ENCODE results near the gene RHBDF2.

The RHBDF2 gene

DNA sequence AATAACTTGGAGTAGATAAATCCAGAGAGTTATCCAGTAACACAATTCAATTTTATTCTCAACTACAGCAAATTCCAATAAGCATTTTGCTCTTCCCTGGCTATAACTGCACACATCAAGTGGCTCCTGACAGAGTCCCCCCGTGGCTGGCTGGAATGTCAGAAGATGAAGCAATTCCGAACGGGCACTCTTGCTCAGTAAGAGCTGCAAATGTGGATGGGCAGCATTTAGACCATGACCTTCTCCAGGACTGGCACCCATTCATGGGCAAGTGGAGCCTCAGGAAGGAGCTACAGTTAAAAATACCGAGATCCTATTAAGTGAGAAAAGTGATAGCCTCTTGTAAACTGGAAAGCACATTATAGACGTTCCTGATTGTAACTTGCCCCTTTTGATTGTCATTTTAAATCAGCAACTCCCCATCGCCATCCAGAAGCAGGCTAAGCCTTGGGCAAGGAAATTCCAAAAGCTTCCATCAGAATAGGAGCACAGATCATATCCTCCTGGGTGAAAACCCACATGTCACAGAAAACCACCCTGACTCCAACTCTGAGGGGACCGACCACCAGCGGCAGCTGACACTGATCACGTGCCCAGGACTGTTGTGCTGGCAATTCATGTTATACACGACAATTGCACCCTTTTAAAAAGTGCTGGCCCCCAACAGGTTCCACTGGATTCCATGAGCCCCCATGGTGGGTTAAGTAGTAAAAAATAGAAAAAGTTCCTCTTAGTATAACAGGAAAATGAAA is 55.4 kb downstream of the RHBDF2 start:
- DNase-seq (ENCODE audit: low read depth, low spot score) = no peak
- peak overlapping the region; percentile 65 for H3K27ac ChIP-seq

- no peak overlapping the region for H3K27ac ChIP-seq
- DNase-seq (ENCODE audit: low read depth, low spot score) = no peak
These were observed 56.5 kb downstream of the RHBDF2 start for GRCh38 chr17:76444518-76445311.

DNA sequence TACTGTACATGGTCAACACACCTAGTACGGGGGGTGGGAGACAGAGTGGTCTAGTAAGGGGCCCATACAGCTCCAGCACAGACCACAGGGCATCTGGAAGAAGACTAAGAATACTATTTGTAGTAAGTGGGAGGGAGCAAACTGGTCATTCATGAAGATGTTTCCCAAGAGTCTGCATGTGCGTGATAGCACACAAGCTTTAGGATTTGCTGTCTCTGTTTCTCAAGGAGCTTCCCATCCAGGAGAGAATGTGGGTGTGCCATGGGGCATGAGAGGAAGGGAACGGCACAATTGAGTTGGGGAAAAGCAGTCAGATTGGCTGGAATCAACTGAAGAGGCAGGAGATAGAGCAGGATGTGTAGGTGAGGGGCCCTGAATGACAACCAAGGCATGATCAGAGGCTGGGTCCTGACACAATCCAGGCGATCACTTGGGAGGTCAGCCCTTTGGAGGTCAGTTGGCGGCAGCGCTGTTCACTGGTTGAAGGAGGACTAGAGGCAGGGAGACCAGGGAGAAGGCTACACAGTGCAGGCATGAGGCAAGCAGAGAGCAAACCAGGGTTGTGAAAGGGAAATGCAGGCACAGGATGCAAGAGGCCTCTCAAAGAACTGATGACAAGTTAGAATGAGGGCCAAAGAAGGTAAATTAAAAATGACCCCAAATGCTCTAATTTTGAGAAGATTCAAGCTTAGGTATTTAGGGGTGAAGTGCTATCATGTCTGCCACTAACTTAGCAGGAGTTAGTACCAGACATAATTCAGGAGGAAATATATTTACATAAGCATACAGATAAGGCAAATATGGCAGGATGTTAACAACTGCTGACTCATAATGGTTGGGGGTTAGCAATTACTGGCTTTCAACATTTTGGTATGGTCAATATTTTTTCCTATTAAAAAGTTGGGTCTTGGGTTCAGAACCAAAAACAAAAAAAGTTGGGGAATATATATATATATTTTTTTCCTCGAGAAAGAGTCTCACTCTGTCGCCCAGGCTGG is 58.6 kb downstream of the RHBDF2 start:
- no peak for DNase-seq (ENCODE audit: low read depth, low spot score)
- H3K27ac ChIP-seq = no peak overlapping the region

GRCh38 chr17:76441686-76442340 is 59.4 kb downstream of the RHBDF2 start:
- H3K27ac ChIP-seq = no peak overlapping the region
- no peak for DNase-seq (ENCODE audit: low read depth, low spot score)

- H3K27ac ChIP-seq = no peak overlapping the region
- no peak for DNase-seq (ENCODE audit: low read depth, low spot score)
These were observed 60.4 kb downstream of the RHBDF2 start for GRCh38 chr17:76440751-76441362.

- DNase-seq (ENCODE audit: low read depth, low spot score) = no peak
- no peak overlapping the region for H3K27ac ChIP-seq
These were observed 61.8 kb downstream of the RHBDF2 start for GRCh38 chr17:76439314-76439928.

- no peak for DNase-seq (ENCODE audit: low read depth, low spot score)
- no peak overlapping the region for H3K27ac ChIP-seq
These were observed 62.3 kb downstream of the RHBDF2 start for GRCh38 chr17:76438906-76439305.

DNA sequence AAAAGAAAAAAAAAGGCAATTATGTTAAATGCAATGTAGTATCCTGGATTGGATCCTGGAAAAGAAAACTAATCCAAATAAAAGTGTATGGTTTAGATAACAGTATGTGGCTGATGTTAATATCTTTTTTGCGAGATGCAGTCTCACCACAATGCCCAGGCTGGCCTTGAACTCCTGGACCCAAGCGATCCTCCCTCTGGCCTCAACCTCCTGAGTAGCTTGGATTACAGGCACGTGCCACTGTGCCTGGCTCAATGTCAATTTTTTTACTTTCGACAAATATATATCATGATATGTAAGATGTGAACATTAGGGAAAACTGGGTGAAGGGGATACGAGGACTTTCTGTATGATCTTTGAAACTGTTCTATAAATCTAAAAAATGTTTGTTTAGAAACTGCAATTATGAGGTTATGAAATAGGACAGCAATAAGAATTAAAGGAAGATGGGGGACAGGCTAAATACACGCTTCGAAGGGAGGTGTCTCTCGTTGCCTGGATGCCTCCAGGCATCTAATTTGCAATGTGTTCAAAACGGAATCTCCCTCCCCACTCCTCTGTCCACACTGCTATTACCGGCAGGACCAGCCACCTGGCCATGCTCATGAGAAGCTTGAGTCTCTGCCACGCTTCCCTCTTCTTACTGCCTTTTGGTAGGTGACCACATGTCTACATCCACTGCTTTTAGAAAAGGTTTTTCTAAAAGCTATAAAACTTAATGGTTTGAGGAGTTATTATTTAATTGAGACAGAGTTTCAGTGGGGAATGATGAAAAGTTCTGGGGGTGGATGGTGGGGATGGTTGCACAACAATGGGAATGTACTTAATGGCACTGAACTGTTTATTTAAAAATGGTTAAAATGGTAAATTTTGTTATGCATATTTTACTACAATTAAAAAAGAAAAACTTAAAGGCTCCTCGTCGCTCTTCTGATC is 63.5 kb downstream of the RHBDF2 start:
- H3K27ac ChIP-seq = no peak overlapping the region
- no peak for DNase-seq (ENCODE audit: low read depth, low spot score)

- DNase-seq (ENCODE audit: low read depth, low spot score) = no peak
These were observed 65.5 kb downstream of the RHBDF2 start for GRCh38 chr17:76435751-76436150.

GRCh38 chr17:76434870-76435269 is 66.4 kb downstream of the RHBDF2 start:
- DNase-seq (ENCODE audit: low read depth, low spot score) = no peak
- H3K27ac ChIP-seq = no peak overlapping the region

More at GRCh38 chr17:76435751-76436150, 65.5 kb downstream of the RHBDF2 start:
- H3K27ac ChIP-seq = no peak overlapping the region

DNA sequence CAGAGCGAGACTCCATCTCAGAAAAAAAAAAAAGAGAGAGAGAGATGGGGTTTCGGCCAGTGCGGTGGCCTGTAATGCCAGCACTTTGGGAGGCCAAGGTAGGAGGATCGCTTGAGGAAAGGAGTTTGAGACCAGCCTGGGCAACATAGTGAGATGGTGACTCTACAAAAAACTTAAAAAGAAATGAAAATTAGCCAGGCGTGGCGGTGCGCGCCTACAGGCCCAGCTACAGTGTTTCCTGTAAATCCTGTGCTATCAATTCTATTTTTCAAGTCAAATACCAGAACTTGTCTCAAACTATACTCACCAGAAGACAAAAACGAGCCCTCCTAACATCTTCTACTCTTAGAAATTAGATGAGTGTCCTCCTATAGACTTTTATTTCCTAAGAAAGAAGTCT is 67.5 kb downstream of the RHBDF2 start:
- H3K27ac ChIP-seq = no peak overlapping the region
- no peak for DNase-seq (ENCODE audit: low read depth, low spot score)

GRCh38 chr17:76432712-76433336 is 68.4 kb downstream of the RHBDF2 start:
- DNase-seq (ENCODE audit: low read depth, low spot score) = no peak
- H3K27ac ChIP-seq = no peak overlapping the region

DNA sequence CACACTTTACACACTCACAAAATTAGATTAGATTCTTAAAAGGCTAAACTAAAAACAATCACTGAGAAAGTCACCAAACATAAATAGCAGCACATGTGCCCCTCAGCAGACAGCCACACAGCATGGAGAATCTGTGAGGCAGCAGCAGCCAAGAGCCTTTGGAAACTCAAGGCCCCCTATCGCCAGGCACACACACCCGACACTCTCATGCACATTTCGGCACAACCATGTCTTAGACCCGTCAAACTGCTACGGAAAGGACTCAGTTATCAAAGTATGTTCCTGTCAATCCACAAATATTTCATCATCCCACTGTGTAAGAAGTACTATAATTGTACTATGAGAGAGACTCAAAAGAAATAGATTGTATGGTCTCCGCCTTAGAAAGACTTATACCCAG is 69.2 kb downstream of the RHBDF2 start:
- DNase-seq (ENCODE audit: low read depth, low spot score) = no peak
- H3K27ac ChIP-seq = no peak overlapping the region

DNA sequence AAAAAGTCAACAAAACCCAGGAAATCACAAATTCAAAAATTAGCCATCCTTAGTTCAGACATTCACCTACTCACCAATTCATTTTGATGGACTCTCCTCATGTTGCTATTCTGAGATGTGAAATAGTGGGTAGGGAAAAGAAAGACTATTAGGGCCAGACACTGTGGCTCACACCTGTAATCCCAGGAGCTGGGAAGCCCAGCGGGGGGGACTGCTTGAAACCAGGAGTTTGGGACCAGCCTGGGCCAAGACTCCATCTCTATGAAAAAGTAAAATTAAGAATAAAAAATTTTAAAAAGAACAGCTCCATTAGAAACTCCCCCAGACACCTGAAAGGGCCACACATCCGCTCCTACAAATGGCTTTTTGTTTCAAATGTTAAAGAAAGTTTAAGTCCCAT is 69.7 kb downstream of the RHBDF2 start:
- H3K27ac ChIP-seq = no peak overlapping the region
- no peak for DNase-seq (ENCODE audit: low read depth, low spot score)

DNA sequence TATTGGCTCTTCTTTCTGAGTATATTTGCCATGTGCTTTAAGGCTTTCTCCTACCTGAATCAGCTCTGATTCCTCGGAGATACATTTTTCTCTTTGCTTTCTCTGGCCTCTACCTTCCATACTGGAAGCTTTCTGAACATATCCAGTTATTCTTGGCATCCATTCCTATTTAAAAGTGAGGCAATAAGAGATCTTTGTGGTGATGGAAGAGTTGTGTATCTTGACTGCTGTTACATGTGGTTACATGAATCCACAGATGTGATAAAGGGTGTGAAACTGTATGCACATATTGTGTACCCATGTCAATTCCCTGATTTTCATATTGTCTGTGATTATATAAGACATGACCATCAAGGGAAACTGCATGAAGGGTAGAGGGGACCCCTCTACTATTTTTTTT is 72.7 kb downstream of the RHBDF2 start:
- no peak for DNase-seq (ENCODE audit: low read depth, low spot score)
- H3K27ac ChIP-seq = no peak overlapping the region

DNA sequence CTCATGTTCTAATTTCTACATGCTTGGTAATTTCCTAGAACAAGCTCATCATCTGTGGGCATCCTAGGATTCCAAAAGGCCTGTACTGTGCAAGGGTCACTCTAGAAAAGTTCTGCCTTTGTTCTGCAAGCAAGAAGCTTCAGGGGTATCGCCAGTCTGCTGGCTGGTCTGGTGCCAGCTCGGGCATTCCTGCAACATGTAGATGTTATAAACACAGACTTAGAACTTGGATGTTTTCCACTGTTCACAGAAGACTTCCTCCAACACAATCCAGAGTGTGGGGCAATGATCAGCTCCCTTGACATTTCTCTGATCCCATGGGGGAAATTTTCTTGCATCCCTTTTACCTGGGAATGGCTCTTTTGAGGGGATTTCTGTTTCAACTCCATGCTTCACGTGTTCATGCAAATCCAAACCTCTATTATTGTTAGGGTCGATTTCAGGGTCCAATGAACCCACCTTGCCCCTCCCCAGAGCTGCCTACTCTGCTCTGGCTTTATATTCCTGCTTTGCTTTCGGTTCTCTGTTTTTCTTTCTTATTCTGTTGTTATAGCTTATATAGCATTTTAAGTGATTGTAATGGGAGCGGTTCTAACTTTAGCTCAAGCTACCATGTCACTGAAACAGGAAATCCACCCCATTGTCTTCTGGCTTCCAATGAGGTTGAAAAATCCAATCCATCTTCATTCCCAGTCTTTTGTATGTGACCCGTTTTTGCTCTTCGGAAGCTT is 73.6 kb downstream of the RHBDF2 start:
- no peak overlapping the region for H3K27ac ChIP-seq
- DNase-seq (ENCODE audit: low read depth, low spot score) = no peak

GRCh38 chr17:76426853-76427252 is 74.4 kb downstream of the RHBDF2 start:
- H3K27ac ChIP-seq = no peak overlapping the region

More at GRCh38 chr17:76426853-76427252, 74.4 kb downstream of the RHBDF2 start:
- no peak for DNase-seq (ENCODE audit: low read depth, low spot score)

Measured in epithelial cell of prostate (primary cell).